Activated CD4-positive, alpha-beta T cell treated with anti-CD3 and anti-CD28 coated beads for 1 hour (primary cell): ENCODE measurements around the gene ZNF653.
"Not testable (repeated sequence)": the region's sequence is repeated elsewhere in the genome, so short reads cannot be mapped to it uniquely, and the experiment has no call there.

Experiments
- DNase-seq: peaks from one replicate; pipeline ENCODE4 v3.0.0-alpha.2; 2020

ZNF653 gene

GRCh38 chr19:11480715-11481533 lies 24.7 kb downstream of the ZNF653 start, which contains the start of gene ELAVL3:
Gene ELAVL3, minus strand, starts transcription at chr19:11481046. Its CDS starts 438 bp downstream, at chr19:11480608.
- no peak for DNase-seq

GRCh38 chr19:11479898-11480714 lies 25.5 kb downstream of the ZNF653 start:
- no peak for DNase-seq

GRCh38 chr19:11479090-11479897 lies 26.3 kb downstream of the ZNF653 start:
- DNase-seq, result no peak

GRCh38 chr19:11478167-11479089 lies 27.2 kb downstream of the ZNF653 start:
- no peak for DNase-seq

- DNase-seq, result no peak
These were observed 29.8 kb downstream of the ZNF653 start for GRCh38 chr19:11475861-11476260.

- not testable (repeated sequence) for DNase-seq
These were observed 30.3 kb downstream of the ZNF653 start for GRCh38 chr19:11475343-11475742.

GRCh38 chr19:11473725-11474124 lies 31.9 kb downstream of the ZNF653 start:
- no peak for DNase-seq

DNA sequence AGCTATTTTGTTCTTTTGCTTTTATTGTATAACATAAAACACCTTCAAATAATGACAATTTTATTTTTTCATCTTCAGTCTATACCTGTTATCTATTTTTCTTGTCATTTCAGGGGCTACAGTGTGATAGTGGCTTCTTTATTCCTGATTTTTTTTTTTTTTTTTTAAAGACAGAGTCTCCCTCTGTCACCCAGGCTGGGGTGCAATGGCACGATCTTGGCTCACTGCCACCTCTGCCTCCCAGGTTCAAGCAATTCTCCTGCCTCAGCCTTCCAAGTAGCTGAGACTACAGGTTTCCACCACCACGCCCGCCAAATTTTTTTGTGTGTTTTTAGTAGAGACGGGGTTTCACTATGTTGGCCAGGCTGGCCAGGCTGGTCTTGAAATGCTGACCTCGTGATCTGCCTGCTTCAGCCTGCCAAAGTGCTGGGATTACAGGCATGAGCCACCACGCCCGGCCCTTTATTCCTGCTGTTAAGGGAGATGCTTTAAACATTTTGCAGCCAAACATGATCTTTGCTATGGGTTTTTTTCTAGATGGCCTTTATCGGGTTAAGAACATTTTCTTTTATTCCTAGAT lies 37.3 kb downstream of the ZNF653 start:
- DNase-seq, result not testable (repeated sequence)

GRCh38 chr19:11465600-11465999 lies 40.0 kb downstream of the ZNF653 start:
- no peak for DNase-seq

- DNase-seq, result no peak
These were observed 41.0 kb downstream of the ZNF653 start for GRCh38 chr19:11464333-11465265.

GRCh38 chr19:11463391-11463790 lies 42.2 kb downstream of the ZNF653 start:
- DNase-seq, result no peak

- DNase-seq, result no peak
These were observed 44.2 kb downstream of the ZNF653 start for GRCh38 chr19:11461453-11461852.

DNA sequence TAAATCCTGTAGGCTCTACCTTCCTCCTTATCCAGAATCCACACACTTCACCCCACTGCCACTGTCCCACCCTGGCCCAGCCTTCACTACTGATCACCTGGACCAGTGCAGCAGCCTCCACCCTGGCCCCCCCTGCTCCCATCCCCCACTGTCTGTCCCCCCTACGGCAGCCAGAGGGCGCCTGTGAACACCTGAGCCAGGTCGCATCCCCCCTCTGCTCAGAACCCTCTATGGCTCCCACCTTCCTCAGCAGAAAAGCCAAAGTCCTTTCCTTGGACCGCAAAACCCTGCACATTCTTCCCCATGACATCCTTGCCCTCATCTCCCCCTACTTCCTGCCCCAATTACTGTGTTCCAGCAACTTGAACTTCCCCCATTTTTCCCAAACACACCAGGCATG lies 45.4 kb downstream of the ZNF653 start:
- DNase-seq, result no peak

- not testable (repeated sequence) for DNase-seq
These were observed 46.7 kb downstream of the ZNF653 start for GRCh38 chr19:11458912-11459311.

- no peak for DNase-seq
These were observed 47.3 kb downstream of the ZNF653 start for GRCh38 chr19:11458236-11458900.

DNA sequence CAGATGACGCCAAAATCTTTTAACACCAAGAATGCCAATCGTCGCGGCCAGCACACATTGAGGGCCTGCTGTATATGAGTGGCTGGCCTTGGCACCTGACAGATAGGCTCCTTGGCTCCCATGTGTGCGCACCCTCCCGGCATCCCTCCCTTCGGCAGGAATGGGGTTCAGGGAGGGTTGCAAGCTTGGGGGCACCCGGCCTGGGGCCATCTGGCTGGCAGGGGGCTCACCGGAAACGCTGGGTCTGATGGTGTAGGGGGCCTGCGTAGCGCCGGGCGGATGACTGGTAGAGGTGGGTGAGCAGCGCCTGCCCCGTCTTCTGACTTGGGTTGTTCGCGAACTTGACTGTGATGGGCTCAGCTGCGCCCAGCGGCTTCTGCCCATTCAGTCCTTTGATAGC lies 47.8 kb downstream of the ZNF653 start:
- no peak for DNase-seq

GRCh38 chr19:11457115-11457514 lies 48.5 kb downstream of the ZNF653 start:
- DNase-seq, result no peak

GRCh38 chr19:11456659-11457058 lies 49.0 kb downstream of the ZNF653 start:
- no peak for DNase-seq

- not testable (repeated sequence) for DNase-seq
These were observed 50.4 kb downstream of the ZNF653 start for GRCh38 chr19:11455233-11455554.
